Uterus (tissue), 2 donors: ENCODE results near the gene PCYT1A.

Experiments used
- POLR2A ChIP-seq, 2 donors: fragments of 450-650 bp; IDR thresholded peaks; one replicate each; pipeline ENCODE4 v1.6.1; 2016; ENCODE audit warnings: antibody characterized with exemption in 2 of 2, mild to moderate bottlenecking in 1 of 2, moderate library complexity in 1 of 2
- TF ChIP-seq, protein P1 (sequence below), 4 experiments: fragments of 200-600 bp in 2 of 4; fragments of 450-650 bp in 2 of 4; sonication (generic) in 2 of 4; IDR thresholded peaks; one replicate each; pipeline ENCODE4 v1.5.1; 2016 to 2019; ENCODE audit warnings: antibody characterized with exemption in 4 of 4, mild to moderate bottlenecking in 2 of 4, moderate library complexity in 1 of 4

GRCh38 chr3:196241704-196242103 is 45.8 kb downstream of the PCYT1A start:
- TF ChIP-seq POLR2A (IDR thresholded peaks at IDR 0.05), result no peak
- TF ChIP-seq, protein P1, sequence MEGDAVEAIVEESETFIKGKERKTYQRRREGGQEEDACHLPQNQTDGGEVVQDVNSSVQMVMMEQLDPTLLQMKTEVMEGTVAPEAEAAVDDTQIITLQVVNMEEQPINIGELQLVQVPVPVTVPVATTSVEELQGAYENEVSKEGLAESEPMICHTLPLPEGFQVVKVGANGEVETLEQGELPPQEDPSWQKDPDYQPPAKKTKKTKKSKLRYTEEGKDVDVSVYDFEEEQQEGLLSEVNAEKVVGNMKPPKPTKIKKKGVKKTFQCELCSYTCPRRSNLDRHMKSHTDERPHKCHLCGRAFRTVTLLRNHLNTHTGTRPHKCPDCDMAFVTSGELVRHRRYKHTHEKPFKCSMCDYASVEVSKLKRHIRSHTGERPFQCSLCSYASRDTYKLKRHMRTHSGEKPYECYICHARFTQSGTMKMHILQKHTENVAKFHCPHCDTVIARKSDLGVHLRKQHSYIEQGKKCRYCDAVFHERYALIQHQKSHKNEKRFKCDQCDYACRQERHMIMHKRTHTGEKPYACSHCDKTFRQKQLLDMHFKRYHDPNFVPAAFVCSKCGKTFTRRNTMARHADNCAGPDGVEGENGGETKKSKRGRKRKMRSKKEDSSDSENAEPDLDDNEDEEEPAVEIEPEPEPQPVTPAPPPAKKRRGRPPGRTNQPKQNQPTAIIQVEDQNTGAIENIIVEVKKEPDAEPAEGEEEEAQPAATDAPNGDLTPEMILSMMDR (IDR thresholded peaks at IDR 0.05), result no peak
